NB4 (cell line): Measurements from ENCODE around the gene ELOVL1.
"Not testable (repeated sequence)": the region's sequence is repeated elsewhere in the genome, so short reads cannot be mapped to it uniquely, and the experiment has no call there.

Experiments used
- MYC ChIP-seq: IDR thresholded peaks from 2 replicates; pipeline ENCODE4 v1.6.1; 2011; ENCODE audit warnings: low read depth, low read length
- POLR2A ChIP-seq: IDR thresholded peaks from 2 replicates; pipeline ENCODE4 v1.6.1; 2011; ENCODE audit warnings: mild to moderate bottlenecking; ENCODE audit not compliant: insufficient read length; ENCODE audit errors: extremely low read depth
- TF ChIP-seq, protein P1 (sequence below): IDR thresholded peaks from one replicate; pipeline ENCODE4 v1.5.1; 2012; ENCODE audit warnings: low read depth, low read length

DNA sequence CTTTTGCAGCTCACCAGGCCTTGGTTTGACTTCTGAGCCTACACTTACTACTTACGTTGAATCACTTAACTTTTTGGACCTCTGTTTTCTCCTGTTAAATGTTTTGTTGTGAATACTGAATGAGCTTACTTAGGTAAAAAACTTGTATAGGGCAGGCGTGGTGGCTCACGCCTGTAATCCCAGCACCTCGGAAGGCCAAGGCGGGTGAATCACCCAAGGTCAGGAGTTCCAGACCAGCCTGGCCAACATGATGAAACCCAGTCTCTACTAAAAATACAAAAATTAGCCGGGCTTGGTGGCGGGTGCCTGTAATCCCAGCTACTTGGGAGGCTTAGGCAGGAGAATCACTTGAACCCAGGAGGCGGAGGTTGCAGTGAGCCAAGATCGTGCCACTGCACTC is 32.6 kb upstream of the ELOVL1 start:
- TF ChIP-seq, protein P1, sequence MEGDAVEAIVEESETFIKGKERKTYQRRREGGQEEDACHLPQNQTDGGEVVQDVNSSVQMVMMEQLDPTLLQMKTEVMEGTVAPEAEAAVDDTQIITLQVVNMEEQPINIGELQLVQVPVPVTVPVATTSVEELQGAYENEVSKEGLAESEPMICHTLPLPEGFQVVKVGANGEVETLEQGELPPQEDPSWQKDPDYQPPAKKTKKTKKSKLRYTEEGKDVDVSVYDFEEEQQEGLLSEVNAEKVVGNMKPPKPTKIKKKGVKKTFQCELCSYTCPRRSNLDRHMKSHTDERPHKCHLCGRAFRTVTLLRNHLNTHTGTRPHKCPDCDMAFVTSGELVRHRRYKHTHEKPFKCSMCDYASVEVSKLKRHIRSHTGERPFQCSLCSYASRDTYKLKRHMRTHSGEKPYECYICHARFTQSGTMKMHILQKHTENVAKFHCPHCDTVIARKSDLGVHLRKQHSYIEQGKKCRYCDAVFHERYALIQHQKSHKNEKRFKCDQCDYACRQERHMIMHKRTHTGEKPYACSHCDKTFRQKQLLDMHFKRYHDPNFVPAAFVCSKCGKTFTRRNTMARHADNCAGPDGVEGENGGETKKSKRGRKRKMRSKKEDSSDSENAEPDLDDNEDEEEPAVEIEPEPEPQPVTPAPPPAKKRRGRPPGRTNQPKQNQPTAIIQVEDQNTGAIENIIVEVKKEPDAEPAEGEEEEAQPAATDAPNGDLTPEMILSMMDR = not testable (repeated sequence)
- TF ChIP-seq POLR2A, MYC: not testable (repeated sequence)
